Pancreas (tissue), 10 donors: ENCODE results near the gene OTX2. TPM values are rescaled to one million over a fixed set of nuclear protein-coding genes. Genes with fewer than 3 reads are reported as not detected.

Experiments used
- ATAC-seq, 4 donors: fragments of 200-7000 bp; cut with Tn5 transposase; one replicate each; pipeline versions ENCODE4 v1.8.0 to v1.9.1; 2020; ENCODE audit warnings: mild to moderate bottlenecking in 4 of 4, moderate library complexity in 4 of 4
- DNase-seq, 6 donors: peaks; one replicate each; pipeline ENCODE4 v3.0.0-alpha.2; 2020
- FAIRE-seq: peaks from 2 replicates; lab custom pipeline; 2012; peaks lifted over from hg19 to GRCh38; lab: Jason Lieb, UNC
- H3K27ac ChIP-seq, 4 donors: fragments of 200-600 bp; sonication (generic); 1 replicate in 3 of 4; 2 replicates in 1 of 4; pipeline versions ENCODE4 v1.5.0 to v1.8.0; 2020
- H3K27me3 ChIP-seq, 4 donors: fragments of 200-600 bp; one replicate each; pipeline ENCODE4 v1.8.0; 2021
- H3K36me3 ChIP-seq, 3 donors: fragments of 200-600 bp; sonication (generic) in 1 of 3; one replicate each; pipeline versions ENCODE4 v1.5.0 to v1.8.0; 2020 to 2021
- H3K4me1 ChIP-seq, 3 donors: fragments of 200-600 bp; one replicate each; pipeline ENCODE4 v1.8.0; 2021
- H3K4me3 ChIP-seq, 4 donors: fragments of 200-600 bp; sonication (generic) in 2 of 4; one replicate each; pipeline versions ENCODE4 v1.5.0 to v1.8.0; 2020 to 2021
- H3K9me3 ChIP-seq, 4 donors: fragments of 200-600 bp; one replicate each; pipeline ENCODE4 v1.8.0; 2021
- WGBS, 2 donors: extraction: QIAGEN DNeasy Blood & Tissue Kit; methylation state at CpG; one replicate each; pipeline ENCODE4 v1.1.7; 2013; 5-methylcytosine and 5-hydroxymethylcytosine counted together
- intact Hi-C, 3 donors: fragments of 100-400 bp; cut with DNase I; formaldehyde crosslinking; loops; one replicate each; pipeline versions ENCODE4 v1.11.1 to v1.14.2; 2022
- polyA plus RNA-seq, 2 donors: library from polyadenylated mRNA; stranded (reverse); fragments of 200-250 nt; gene quantifications; one replicate each; pipeline ENCODE4 v1.2.3, GENCODE V29; 2013
- total RNA-seq, 6 donors: library from RNA; stranded (reverse); fragmentation: NEBNext Ultra II Directional in 4 of 6; extraction: Animal tissue kit (Norgen Biotek cat#: 25700) in 4 of 6; gene quantifications; one replicate each; pipeline versions ENCODE4 v1.2.1 to v1.2.4, GENCODE V29; 2021 to 2023
- TF ChIP-seq, protein P1 (sequence below), 4 donors: fragments of 200-600 bp; sonication (generic) in 3 of 4; IDR thresholded peaks; one replicate each; pipeline versions ENCODE4 v1.5.0 to v1.8.0; 2021; ENCODE audit warnings: antibody characterized with exemption in 4 of 4
- donor health status: healthy with polysubstance abuse.
- donor health status: DM: no; HTN: no; CAD: no; lungs with moderate emphysema.
- donor health status: DM: no; HTN: no; CAD: no.
- donor health status: control.
- donor health status: control.
- donor health status: Bipolar disorder and iron deficiency.
- donor health status: DM: yes; HTN: yes; CAD: no.
- donor health status: DM: no; HTN: no; CAD: no.
- donor health status: DM: no; HTN: no; CAD: no.
- donor health status: DM: yes; HTN: yes; CAD: no.

The OTX2 gene
- total and polyA plus RNA-seq, 8 donors: not detected

DNA sequence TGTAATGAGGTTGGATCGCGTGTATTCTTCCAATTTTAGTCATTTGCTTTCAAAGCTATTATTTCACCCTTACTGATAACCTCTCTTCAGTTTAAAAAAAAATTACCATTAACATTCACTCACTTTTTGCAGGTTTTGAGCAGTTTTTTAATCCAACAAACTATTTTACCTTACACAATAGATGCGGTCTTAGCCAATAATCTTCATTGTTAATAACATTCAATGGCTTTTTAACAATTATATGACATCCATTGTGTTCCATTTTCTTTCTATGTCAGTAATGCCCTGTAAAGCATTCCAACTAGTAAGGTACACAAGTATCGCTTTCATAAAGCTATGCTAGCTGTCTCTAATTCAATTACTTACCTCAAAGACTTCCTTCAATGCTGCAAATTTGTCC is 18.9 kb upstream of the OTX2 start:
- Histone ChIP-seq H3K9me3 (no peaks in the 10 kb centered on the region), H3K27me3 (peaks cover 0 to 5% (median 0%) of the 10 kb centered on the region in 4 donors), H3K36me3 (no peaks in the 10 kb centered on the region), H3K27ac (no peak overlapping the region), H3K4me3 (no peak overlapping the region), H3K4me1 (no peaks in the 10 kb centered on the region)
- DNase-seq (no peak), FAIRE-seq (no peak), ATAC-seq (no peak)
- intact Hi-C loops: no loop called here
- 75 to 81% methylated on average over 4 of the region's 4 CpGs for WGBS, 2 donors
- TF ChIP-seq, protein P1, sequence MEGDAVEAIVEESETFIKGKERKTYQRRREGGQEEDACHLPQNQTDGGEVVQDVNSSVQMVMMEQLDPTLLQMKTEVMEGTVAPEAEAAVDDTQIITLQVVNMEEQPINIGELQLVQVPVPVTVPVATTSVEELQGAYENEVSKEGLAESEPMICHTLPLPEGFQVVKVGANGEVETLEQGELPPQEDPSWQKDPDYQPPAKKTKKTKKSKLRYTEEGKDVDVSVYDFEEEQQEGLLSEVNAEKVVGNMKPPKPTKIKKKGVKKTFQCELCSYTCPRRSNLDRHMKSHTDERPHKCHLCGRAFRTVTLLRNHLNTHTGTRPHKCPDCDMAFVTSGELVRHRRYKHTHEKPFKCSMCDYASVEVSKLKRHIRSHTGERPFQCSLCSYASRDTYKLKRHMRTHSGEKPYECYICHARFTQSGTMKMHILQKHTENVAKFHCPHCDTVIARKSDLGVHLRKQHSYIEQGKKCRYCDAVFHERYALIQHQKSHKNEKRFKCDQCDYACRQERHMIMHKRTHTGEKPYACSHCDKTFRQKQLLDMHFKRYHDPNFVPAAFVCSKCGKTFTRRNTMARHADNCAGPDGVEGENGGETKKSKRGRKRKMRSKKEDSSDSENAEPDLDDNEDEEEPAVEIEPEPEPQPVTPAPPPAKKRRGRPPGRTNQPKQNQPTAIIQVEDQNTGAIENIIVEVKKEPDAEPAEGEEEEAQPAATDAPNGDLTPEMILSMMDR (IDR thresholded peaks at IDR 0.05): no peak

GRCh38 chr14:56826214-56826613 is 15.9 kb upstream of the OTX2 start:
- intact Hi-C loops: no loop called here
- no peak overlapping the region for H3K27ac ChIP-seq
- peaks cover 0 to 10% (median 8%) of the 10 kb centered on the region in 4 donors for H3K27me3 ChIP-seq
- TF ChIP-seq, protein P1 (IDR thresholded peaks at IDR 0.05): no peak
- no peak for FAIRE-seq
- 76 to 82% methylated on average over 4 of the region's 4 CpGs for WGBS, 2 donors
- no peaks in the 10 kb centered on the region for H3K9me3 ChIP-seq
- H3K4me3 ChIP-seq: no peak overlapping the region
- H3K4me1 ChIP-seq: no peaks in the 10 kb centered on the region
- no peaks in the 10 kb centered on the region for H3K36me3 ChIP-seq
- no peak for ATAC-seq
- DNase-seq: no peak

DNA sequence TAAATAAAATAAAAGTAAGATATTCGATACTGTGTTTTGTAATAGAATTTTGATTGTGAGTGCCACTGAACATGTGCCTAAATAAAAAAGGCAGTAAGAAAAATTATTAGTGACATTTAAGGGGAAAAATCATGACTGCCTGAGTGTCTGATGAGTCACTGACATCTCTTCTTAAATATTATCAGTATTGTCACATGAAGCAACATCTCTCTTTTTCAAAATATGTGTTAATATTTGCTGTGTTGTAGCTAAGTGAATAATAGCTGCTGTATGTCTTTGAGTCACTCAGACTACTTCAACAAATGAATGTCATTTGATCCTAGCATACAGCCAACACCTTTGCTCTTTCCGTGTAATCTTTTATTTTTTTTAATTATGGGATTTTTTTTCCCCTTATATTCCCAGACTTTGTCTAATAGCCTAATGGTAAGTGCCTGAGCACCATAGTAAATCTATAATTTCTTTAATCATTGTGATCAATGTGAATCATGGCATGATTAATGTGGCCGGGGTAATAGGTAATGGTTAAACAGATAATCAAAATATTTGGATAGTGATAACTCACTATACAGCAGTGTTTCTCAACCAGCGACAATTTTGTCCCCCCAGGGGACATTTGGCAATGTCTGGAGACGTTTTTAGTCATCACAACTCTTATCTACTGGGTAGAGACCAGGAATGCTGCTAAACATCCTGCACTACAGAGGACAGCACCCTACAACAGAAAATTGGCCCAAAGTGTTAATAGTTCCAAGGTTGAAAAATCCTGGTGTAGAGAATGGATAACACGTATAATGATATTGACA is 11.7 kb upstream of the OTX2 start:
- no peak for ATAC-seq
- Histone ChIP-seq H3K36me3 (no peaks in the 10 kb centered on the region), H3K4me3 (no peak overlapping the region), H3K4me1 (no peaks in the 10 kb centered on the region), H3K27me3 (peaks cover 0 to 49% (median 15%) of the 10 kb centered on the region in 4 donors), H3K9me3 (no peaks in the 10 kb centered on the region), H3K27ac (no peak overlapping the region)
- FAIRE-seq: no peak
- 18% methylated on average over 6 of the region's 6 CpGs for WGBS, 2 donors
- intact Hi-C loops: no loop called here
- DNase-seq: no peak
- TF ChIP-seq, protein P1 (IDR thresholded peaks at IDR 0.05): no peak

- H3K27ac ChIP-seq: no peak overlapping the region
- peaks cover 0 to 56% (median 18%) of the 10 kb centered on the region in 4 donors for H3K27me3 ChIP-seq
- H3K36me3 ChIP-seq: no peaks in the 10 kb centered on the region
- WGBS, 2 donors: 37 to 43% methylated on average over 4 of the region's 4 CpGs
- H3K4me3 ChIP-seq: no peak overlapping the region
- intact Hi-C loops: no loop called here
- no peaks in the 10 kb centered on the region for H3K4me1 ChIP-seq
- TF ChIP-seq, protein P1 (IDR thresholded peaks at IDR 0.05): no peak
- no peaks in the 10 kb centered on the region for H3K9me3 ChIP-seq
- FAIRE-seq (no peak), DNase-seq (no peak), ATAC-seq (no peak)
These were observed 10.9 kb upstream of the OTX2 start for GRCh38 chr14:56821177-56821576.

DNA sequence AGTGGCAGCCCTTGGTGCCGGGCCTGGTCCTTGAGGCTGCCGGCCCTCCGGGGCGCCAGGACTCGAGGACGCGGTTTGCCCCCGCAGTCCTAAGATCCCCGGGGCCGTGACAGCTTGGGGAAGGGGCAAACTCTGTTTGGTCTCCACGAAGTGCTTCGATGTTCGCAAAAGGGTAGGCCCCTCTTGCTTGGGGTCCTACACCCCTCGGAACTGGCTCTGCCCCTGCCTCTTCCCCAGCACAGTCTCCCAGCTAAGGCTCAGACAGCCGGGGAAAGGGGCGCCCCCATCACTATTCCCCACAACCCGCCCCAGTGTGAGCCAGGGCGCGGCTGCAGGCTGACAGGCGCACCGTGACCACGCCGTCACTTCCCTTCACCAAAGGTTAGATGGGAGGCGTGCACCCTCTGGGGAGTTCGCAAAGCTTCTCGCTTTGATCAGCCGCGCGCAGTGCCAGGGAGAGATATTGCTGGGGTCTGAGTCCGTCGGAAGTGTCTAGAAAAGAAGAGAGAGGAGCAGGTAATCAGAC is 7.2 kb upstream of the OTX2 start:
- DNase-seq (no peak), FAIRE-seq (no peak), ATAC-seq (no peak)
- Histone ChIP-seq H3K36me3 (no peaks in the 10 kb centered on the region), H3K27me3 (peaks cover 0 to 82% (median 34%) of the 10 kb centered on the region in 4 donors), H3K27ac (no peak overlapping the region), H3K4me1 (no peaks in the 10 kb centered on the region), H3K4me3 (no peak overlapping the region), H3K9me3 (no peaks in the 10 kb centered on the region)
- TF ChIP-seq, protein P1 (IDR thresholded peaks at IDR 0.05): no peak
- WGBS, 2 donors: 3% methylated on average over 31 of the region's 31 CpGs
- intact Hi-C loops: no loop called here
